ENCODE data around the gene C1orf50. TPM values are rescaled to one million over a fixed set of nuclear protein-coding genes. Genes with fewer than 3 reads are reported as not detected.

Gene C1orf50
- total RNA-seq, 1 experiment from 2014 or later = 7.7 TPM

GRCh38 chr1:42793824-42794223 lies 26.8 kb downstream of the C1orf50 start:
- Histone ChIP-seq H3K4me1 (ENCODE audit: insufficient read depth, low read length) (no peaks in the 10 kb centered on the region), H2BK12ac (ENCODE audit: insufficient read length, low read depth, low read length) (no peak overlapping the region), H3K23me2 (ENCODE audit: insufficient read length, low read depth, low read length, poor library complexity, severe bottlenecking) (no peaks in the 10 kb centered on the region), H3K4me2 (ENCODE audit: insufficient read depth, insufficient read length, low read length) (no peak overlapping the region), H4K8ac (replicated peaks; ENCODE audit: insufficient read length, low read depth, low read length) (no peak overlapping the region), H2AFZ (ENCODE audit: low read length) (no peak overlapping the region), H3T11ph (ENCODE audit: low read length) (no peak overlapping the region), H3K27me3 (ENCODE audit: insufficient read depth, low read length) (no peaks in the 10 kb centered on the region), H3K4ac (ENCODE audit: low read depth, low read length) (no peak overlapping the region), H3K23ac (ENCODE audit: insufficient read length, low read depth, low read length) (no peak overlapping the region), H3K18ac (ENCODE audit: insufficient read length, low read depth, low read length) (no peak overlapping the region), H2BK20ac (ENCODE audit: low read depth, low read length, poor library complexity, severe bottlenecking) (no peak overlapping the region), H3K27ac (ENCODE audit: insufficient read length, low read depth, low read length) (no peak overlapping the region), H3K56ac (ENCODE audit: insufficient read length, low read depth, low read length) (no peak overlapping the region), H3K9me3 (ENCODE audit: control insufficient read depth, low read depth, low read length) (no peaks in the 10 kb centered on the region), H4K91ac (ENCODE audit: insufficient read length, low read depth, low read length) (no peak overlapping the region), H2BK5ac (ENCODE audit: insufficient read length, low read length) (no peak overlapping the region), H3K14ac (ENCODE audit: insufficient read depth, low read length) (no peak overlapping the region), H3K79me1 (ENCODE audit: insufficient read depth, low read depth, low read length, poor library complexity, severe bottlenecking) (no peaks in the 10 kb centered on the region), H4K5ac (ENCODE audit: insufficient read length, low read depth, low read length) (no peak overlapping the region), H2BK15ac (ENCODE audit: low read depth, low read length) (no peak overlapping the region), H3K9ac (ENCODE audit: extremely low read depth, insufficient read length, low read length) (no peak overlapping the region), H3K79me2 (ENCODE audit: insufficient read depth, low read length) (no peaks in the 10 kb centered on the region), H2AK5ac (ENCODE audit: insufficient read length, low read length) (no peak overlapping the region), H4K20me1 (ENCODE audit: control insufficient read depth, insufficient read depth, insufficient read length) (no peaks in the 10 kb centered on the region), H2BK120ac (ENCODE audit: low read depth, low read length, poor library complexity, severe bottlenecking) (no peak overlapping the region)
- H3K4me3 Mint-ChIP-seq = no peak overlapping the region
- TF ChIP-seq CTCF (conservative IDR thresholded peaks at IDR 0.05) = no peak
- H3K4me1 Mint-ChIP-seq = no peaks in the 10 kb centered on the region
- no peak for DNase-seq
- H3K27ac Mint-ChIP-seq = no peak overlapping the region
- no peaks in the 10 kb centered on the region; the same call in 1 of the 2 replicates for H3K27me3 Mint-ChIP-seq (ENCODE audit: low read depth)
- H3K36me3 Mint-ChIP-seq (ENCODE audit: insufficient read depth in 1 of 3, low read depth in 3 of 3) = no peaks in the 10 kb centered on the region
- WGBS (ENCODE audit: extremely low coverage, insufficient read length, low lambda C conversion rate) = no CpG with 5 or more reads among the region's 2 CpGs
- H3K9me3 Mint-ChIP-seq = no peaks in the 10 kb centered on the region
